ENCODE results near the gene SERPINA12.

Gene SERPINA12

GRCh38 chr14:94536836-94537235, 27.6 kb upstream of the SERPINA12 start:
- DNase-seq (ENCODE audit: low spot score) = no peak
- in situ Hi-C loops (cut with MboI; ENCODE audit: low sequenced_read_pairs, unreplicated experiment) = no loop called here
- no peak for TF ChIP-seq CTCF (IDR thresholded peaks at IDR 0.05; ENCODE audit: borderline replicate concordance, control extremely low read depth, extremely low read depth, insufficient read depth, missing control alignments)

- DNase-seq (ENCODE audit: low spot score) = no peak
- TF ChIP-seq CTCF (IDR thresholded peaks at IDR 0.05; ENCODE audit: borderline replicate concordance, control extremely low read depth, extremely low read depth, insufficient read depth, missing control alignments) = no peak
- in situ Hi-C loops (cut with MboI; ENCODE audit: low sequenced_read_pairs, unreplicated experiment) = no loop called here
Measured at GRCh38 chr14:94535506-94535905, 26.2 kb upstream of the SERPINA12 start.

GRCh38 chr14:94532447-94532846, 23.2 kb upstream of the SERPINA12 start:
- in situ Hi-C loops (cut with MboI; ENCODE audit: low sequenced_read_pairs, unreplicated experiment) = no loop called here
- no peak for DNase-seq (ENCODE audit: low spot score)
- TF ChIP-seq CTCF (IDR thresholded peaks at IDR 0.05; ENCODE audit: borderline replicate concordance, control extremely low read depth, extremely low read depth, insufficient read depth, missing control alignments) = no peak

- DNase-seq (ENCODE audit: low spot score) = no peak
- in situ Hi-C loops (cut with MboI; ENCODE audit: low sequenced_read_pairs, unreplicated experiment) = no loop called here
- TF ChIP-seq CTCF (IDR thresholded peaks at IDR 0.05; ENCODE audit: borderline replicate concordance, control extremely low read depth, extremely low read depth, insufficient read depth, missing control alignments) = no peak
Measured at GRCh38 chr14:94531187-94531586, 21.9 kb upstream of the SERPINA12 start.

- in situ Hi-C loops (cut with MboI; ENCODE audit: low sequenced_read_pairs, unreplicated experiment) = no loop called here
- DNase-seq (ENCODE audit: low spot score) = no peak
- TF ChIP-seq CTCF (IDR thresholded peaks at IDR 0.05; ENCODE audit: borderline replicate concordance, control extremely low read depth, extremely low read depth, insufficient read depth, missing control alignments) = no peak
Measured at GRCh38 chr14:94524093-94524492, 14.8 kb upstream of the SERPINA12 start.

- in situ Hi-C loops (cut with MboI; ENCODE audit: low sequenced_read_pairs, unreplicated experiment) = no loop called here
- no peak for DNase-seq (ENCODE audit: low spot score)
- TF ChIP-seq CTCF (IDR thresholded peaks at IDR 0.05; ENCODE audit: borderline replicate concordance, control extremely low read depth, extremely low read depth, insufficient read depth, missing control alignments) = no peak
Measured at GRCh38 chr14:94523265-94523664, 14.0 kb upstream of the SERPINA12 start.
